ENCODE measurements around the gene ZIC2. TPM values are rescaled to one million over a fixed set of nuclear protein-coding genes. Genes with fewer than 3 reads are reported as not detected.

Gene ZIC2
- total RNA-seq, 1 donor from 2014 or later, result 177 TPM

GRCh38 chr13:99991828-99992775 lies 10.5 kb downstream of the ZIC2 start:
- H3K4me1 Mint-ChIP-seq (ENCODE audit: unreplicated experiment), result peaks cover 79% of the 10 kb centered on the region
- DNase-seq (ENCODE audit: extremely low spot score, unreplicated experiment), result no peak
- H3K4me3 Mint-ChIP-seq (ENCODE audit: unreplicated experiment), result peak overlapping the region; percentile 51
- no peak for TF ChIP-seq CTCF (IDR thresholded peaks at IDR 0.05)
- H3K27ac Mint-ChIP-seq (ENCODE audit: unreplicated experiment), result peak overlapping the region; percentile 96
- H3K36me3 Mint-ChIP-seq (ENCODE audit: unreplicated experiment), result peaks cover 6% of the 10 kb centered on the region
- H3K9me3 Mint-ChIP-seq (ENCODE audit: unreplicated experiment), result no peaks in the 10 kb centered on the region
- H3K27me3 Mint-ChIP-seq (ENCODE audit: unreplicated experiment), result peaks cover 6% of the 10 kb centered on the region

GRCh38 chr13:99992949-99993351 lies 11.4 kb downstream of the ZIC2 start:
- DNase-seq (ENCODE audit: extremely low spot score, unreplicated experiment), result no peak
- H3K27me3 Mint-ChIP-seq (ENCODE audit: unreplicated experiment), result peaks cover 6% of the 10 kb centered on the region
- no peak for TF ChIP-seq CTCF (IDR thresholded peaks at IDR 0.05)
- no peaks in the 10 kb centered on the region for H3K36me3 Mint-ChIP-seq (ENCODE audit: unreplicated experiment)
- H3K4me3 Mint-ChIP-seq (ENCODE audit: unreplicated experiment), result peak overlapping the region; percentile 47
- no peaks in the 10 kb centered on the region for H3K9me3 Mint-ChIP-seq (ENCODE audit: unreplicated experiment)
- peaks cover 71% of the 10 kb centered on the region for H3K4me1 Mint-ChIP-seq (ENCODE audit: unreplicated experiment)
- H3K27ac Mint-ChIP-seq (ENCODE audit: unreplicated experiment), result peak overlapping the region; percentile 96

GRCh38 chr13:99993660-99994637 lies 12.4 kb downstream of the ZIC2 start:
- Mint-ChIP-seq H3K4me3 (ENCODE audit: unreplicated experiment) (peak overlapping the region; percentile 47), H3K27ac (ENCODE audit: unreplicated experiment) (peak overlapping the region; percentile 96), H3K4me1 (ENCODE audit: unreplicated experiment) (peaks cover 63% of the 10 kb centered on the region), H3K27me3 (ENCODE audit: unreplicated experiment) (peaks cover 6% of the 10 kb centered on the region), H3K9me3 (ENCODE audit: unreplicated experiment) (no peaks in the 10 kb centered on the region), H3K36me3 (ENCODE audit: unreplicated experiment) (no peaks in the 10 kb centered on the region)
- no peak for TF ChIP-seq CTCF (IDR thresholded peaks at IDR 0.05)
- no peak for DNase-seq (ENCODE audit: extremely low spot score, unreplicated experiment)

- no peak for TF ChIP-seq CTCF (IDR thresholded peaks at IDR 0.05)
- H3K36me3 Mint-ChIP-seq (ENCODE audit: unreplicated experiment), result no peaks in the 10 kb centered on the region
- no peak for DNase-seq (ENCODE audit: extremely low spot score, unreplicated experiment)
- peak overlapping the region; percentile 96 for H3K27ac Mint-ChIP-seq (ENCODE audit: unreplicated experiment)
- H3K27me3 Mint-ChIP-seq (ENCODE audit: unreplicated experiment), result peaks cover 6% of the 10 kb centered on the region
- H3K4me1 Mint-ChIP-seq (ENCODE audit: unreplicated experiment), result peaks cover 56% of the 10 kb centered on the region
- H3K4me3 Mint-ChIP-seq (ENCODE audit: unreplicated experiment), result peak overlapping the region; percentile 47
- no peaks in the 10 kb centered on the region for H3K9me3 Mint-ChIP-seq (ENCODE audit: unreplicated experiment)
Observed at GRCh38 chr13:99994638-99995020, 13.0 kb downstream of the ZIC2 start.
